Mesenchymal stem cell (in vitro differentiated cells and primary cell): ENCODE data around the gene LRCOL1. TPM values are rescaled to one million over a fixed set of nuclear protein-coding genes. Genes with fewer than 3 reads are reported as not detected.

Source experiments
- DNase-seq: peaks from one replicate; pipeline ENCODE4 v3.0.0-alpha.2; 2013
- H2AFZ ChIP-seq: one replicate; pipeline ENCODE4 v1.6.1; 2013; ENCODE audit warnings: low read depth, mild to moderate bottlenecking, control low read depth, inconsistent platforms, low read length, moderate library complexity
- H2AK5ac ChIP-seq: 2 replicates; pipeline ENCODE4 v1.6.1; 2013; ENCODE audit warnings: low read length, moderate library complexity, mild to moderate bottlenecking, inconsistent platforms; ENCODE audit not compliant: severe bottlenecking
- H2BK120ac ChIP-seq: one replicate; pipeline ENCODE4 v1.6.1; 2013; ENCODE audit warnings: low read depth, mild to moderate bottlenecking, inconsistent platforms, low read length, moderate library complexity
- H2BK12ac ChIP-seq, 2 experiments: one replicate each; pipeline ENCODE4 v1.6.1; 2013; ENCODE audit warnings: inconsistent platforms in 2 of 2, low read length in 2 of 2, mild to moderate bottlenecking in 2 of 2, moderate library complexity in 2 of 2, control low read depth in 1 of 2
- H2BK15ac ChIP-seq: one replicate; pipeline ENCODE4 v1.6.1; 2013; ENCODE audit warnings: mild to moderate bottlenecking, low read depth, inconsistent platforms; ENCODE audit not compliant: poor library complexity, severe bottlenecking
- H2BK5ac ChIP-seq: 2 replicates; pipeline ENCODE4 v1.6.1; 2013; ENCODE audit warnings: low read depth, mild to moderate bottlenecking, low read length, control low read depth, inconsistent platforms; ENCODE audit not compliant: poor library complexity, severe bottlenecking
- H3K14ac ChIP-seq, 2 experiments: one replicate each; pipeline ENCODE4 v1.6.1; 2013; ENCODE audit warnings: inconsistent platforms in 2 of 2, low read length in 2 of 2, control low read depth in 1 of 2, mild to moderate bottlenecking in 1 of 2, moderate library complexity in 1 of 2
- H3K18ac ChIP-seq, 2 experiments: one replicate each; pipeline ENCODE4 v1.6.1; 2013; ENCODE audit warnings: inconsistent platforms in 2 of 2, low read length in 2 of 2, control low read depth in 1 of 2, low read depth in 1 of 2, mild to moderate bottlenecking in 1 of 2
- H3K23ac ChIP-seq, 2 experiments: one replicate each; pipeline ENCODE4 v1.6.1; 2013; ENCODE audit warnings: inconsistent platforms in 2 of 2, low read length in 2 of 2, mild to moderate bottlenecking in 2 of 2, moderate library complexity in 2 of 2, control low read depth in 1 of 2
- H3K27ac ChIP-seq: 2 replicates; pipeline ENCODE4 v1.5.1; 2013; ENCODE audit warnings: mild to moderate bottlenecking, moderate library complexity, low read length, control low read depth, inconsistent platforms; ENCODE audit not compliant: poor library complexity, severe bottlenecking
- H3K27me3 ChIP-seq, 2 experiments: 2 replicates each; pipeline versions ENCODE4 v1.6.1 to v1.7.0; 2013; ENCODE audit warnings: low read length in 2 of 2, mild to moderate bottlenecking in 2 of 2, moderate library complexity in 2 of 2, control low read depth in 1 of 2, inconsistent platforms in 1 of 2; ENCODE audit not compliant: control insufficient read depth in 1 of 2, insufficient read depth in 1 of 2
- H3K36me3 ChIP-seq, 2 experiments: 2 replicates each; pipeline versions ENCODE4 v1.6.1 to v1.7.0; 2013; ENCODE audit warnings: low read length in 2 of 2, control low read depth in 1 of 2, inconsistent platforms in 1 of 2, low read depth in 1 of 2, mild to moderate bottlenecking in 1 of 2; ENCODE audit not compliant: insufficient read depth in 2 of 2, control insufficient read depth in 1 of 2
- H3K4ac ChIP-seq, 2 experiments: one replicate each; pipeline ENCODE4 v1.6.1; 2013; ENCODE audit warnings: inconsistent platforms in 2 of 2, low read length in 2 of 2, mild to moderate bottlenecking in 2 of 2, moderate library complexity in 2 of 2, control low read depth in 1 of 2, low read depth in 1 of 2
- H3K4me1 ChIP-seq: 2 replicates; pipeline ENCODE4 v1.6.1; 2013; ENCODE audit warnings: low read depth, low read length, control low read depth; ENCODE audit not compliant: control insufficient read depth, insufficient read depth
- H3K4me2 ChIP-seq: 2 replicates; pipeline ENCODE4 v1.6.1; 2013; ENCODE audit warnings: low read length, mild to moderate bottlenecking, inconsistent platforms; ENCODE audit not compliant: poor library complexity, severe bottlenecking
- H3K4me3 ChIP-seq, 2 experiments: 2 replicates each; pipeline versions ENCODE4 v1.5.1 to v1.7.0; 2013; ENCODE audit warnings: low read length in 2 of 2, mild to moderate bottlenecking in 2 of 2, control low read depth in 1 of 2, low read depth in 1 of 2; ENCODE audit not compliant: insufficient read depth in 1 of 2
- H3K79me1 ChIP-seq: replicated peaks from 2 replicates; pipeline ENCODE4 v1.6.1; 2013; ENCODE audit warnings: mild to moderate bottlenecking, control low read depth, low read length, inconsistent platforms; ENCODE audit not compliant: poor library complexity, severe bottlenecking
- H3K9ac ChIP-seq: 2 replicates; pipeline ENCODE4 v1.7.0; 2013; ENCODE audit warnings: mild to moderate bottlenecking, low read length, moderate library complexity
- H3K9me3 ChIP-seq: 2 replicates; pipeline ENCODE4 v1.7.0; 2013; ENCODE audit warnings: mild to moderate bottlenecking, low read length; ENCODE audit not compliant: control insufficient read depth
- H4K8ac ChIP-seq: one replicate; pipeline ENCODE4 v1.6.1; 2013; ENCODE audit warnings: inconsistent platforms, mild to moderate bottlenecking, low read length, moderate library complexity
- H4K91ac ChIP-seq: one replicate; pipeline ENCODE4 v1.6.1; 2013; ENCODE audit warnings: mild to moderate bottlenecking, low read length, inconsistent platforms
- WGBS: methylation state at CpG from one replicate; pipeline ENCODE4 v1.1.7; 2013; ENCODE audit warnings: mixed read lengths; 5-methylcytosine and 5-hydroxymethylcytosine counted together
- polyA plus RNA-seq, 2 experiments: library from polyadenylated mRNA; stranded (reverse); fragments of 200-250 nt; gene quantifications; one replicate each; pipeline ENCODE4 v1.2.3, GENCODE V29; 2013

The LRCOL1 gene
- not detected for polyA plus RNA-seq (2013, experiment 1 of 2)
- not detected for polyA plus RNA-seq (2013, experiment 2 of 2)

DNA sequence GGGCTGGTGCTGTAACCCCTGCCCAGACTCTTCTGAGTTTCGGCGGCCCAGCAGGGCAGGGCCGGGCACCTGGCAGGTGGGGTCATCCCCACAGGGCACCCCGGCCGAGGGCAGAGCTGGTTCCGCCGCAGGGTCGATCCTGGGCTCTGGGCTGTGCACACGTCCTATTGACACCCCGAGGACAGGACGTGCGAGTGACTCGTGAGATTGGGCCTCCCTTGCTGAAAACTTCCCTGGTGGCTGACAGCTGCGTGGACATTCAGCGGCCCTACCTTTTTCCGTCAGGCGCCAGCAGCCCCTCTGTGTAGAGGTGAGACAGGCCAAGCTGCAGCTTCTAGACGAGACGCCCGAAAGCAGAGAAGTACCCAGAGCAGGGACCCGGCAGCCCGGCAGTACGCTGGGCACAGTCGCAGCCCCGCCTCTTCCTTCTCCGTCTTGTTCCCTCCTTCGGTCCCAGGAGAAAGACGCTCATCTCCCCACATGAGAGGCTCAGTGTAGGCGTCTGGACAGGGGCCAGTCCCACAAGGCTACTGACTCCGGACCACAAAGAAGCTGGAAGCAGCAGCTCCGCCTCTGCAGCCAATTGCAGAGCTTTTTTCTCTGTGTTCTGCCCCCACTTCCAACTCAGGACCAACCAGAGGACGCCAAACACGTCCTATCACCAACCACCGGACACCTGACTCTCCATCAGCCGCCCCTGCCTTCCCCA lies at the start of gene LRCOL1:
LRCOL1 (minus strand) TSS at position 532 of the 709 bp plus-strand sequence. CDS start 4,331 bp downstream, outside the sequence.
- 62% methylated on average over 35 of the region's 35 CpGs for WGBS
- H2BK15ac ChIP-seq: no peak within 1 kb of the TSS
- no peak within 1 kb of the TSS for H4K91ac ChIP-seq
- H3K36me3 ChIP-seq: no peaks in the 10 kb centered on the region
- peak within 1 kb of the TSS in 1 of 2 experiments; percentile 51 for H3K4me3 ChIP-seq
- no peak within 1 kb of the TSS for H3K18ac ChIP-seq
- no peak within 1 kb of the TSS for H3K4ac ChIP-seq
- no peak within 1 kb of the TSS for H3K14ac ChIP-seq
- H2AK5ac ChIP-seq: no peak within 1 kb of the TSS
- H3K27me3 ChIP-seq: peaks cover 36 to 99% of the 10 kb centered on the region in 2 experiments
- H3K4me2 ChIP-seq: no peak within 1 kb of the TSS
- peak; percentile 29 for DNase-seq
- H3K23ac ChIP-seq: no peak within 1 kb of the TSS
- H3K27ac ChIP-seq: no peak within 1 kb of the TSS
- H3K79me1 ChIP-seq: no peaks in the 10 kb centered on the region
- H3K9me3 ChIP-seq: peaks cover 4% of the 10 kb centered on the region
- H4K8ac ChIP-seq: no peak within 1 kb of the TSS
- no peak within 1 kb of the TSS for H2BK12ac ChIP-seq
- no peak within 1 kb of the TSS for H2AFZ ChIP-seq
- no peak within 1 kb of the TSS for H2BK120ac ChIP-seq
- H3K9ac ChIP-seq: no peak within 1 kb of the TSS
- peaks cover 14% of the 10 kb centered on the region for H3K4me1 ChIP-seq
- no peak within 1 kb of the TSS for H2BK5ac ChIP-seq

DNA sequence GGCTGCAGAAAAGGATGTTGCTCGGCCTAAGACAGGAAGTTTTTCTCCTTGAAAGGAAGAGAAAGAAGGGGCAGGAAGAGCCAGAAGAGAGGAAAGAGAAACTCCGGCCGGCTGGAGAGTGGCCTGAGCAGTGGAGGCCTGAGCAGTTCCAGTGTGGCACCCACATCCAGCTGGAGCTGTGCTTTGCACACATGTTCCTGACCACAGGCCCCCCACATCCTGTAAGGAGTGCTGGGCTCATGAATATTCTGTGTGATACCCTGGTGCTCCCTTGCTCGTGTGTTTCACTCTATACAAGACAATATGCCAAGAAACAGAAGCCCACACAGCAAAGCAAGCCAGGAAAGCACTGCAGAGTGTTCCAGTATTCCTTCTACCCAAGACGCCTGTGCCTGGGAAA lies 49.7 kb upstream of the LRCOL1 start:
- H3K4me3 ChIP-seq: no peak overlapping the region
- H3K4ac ChIP-seq: no peak overlapping the region
- no peak for DNase-seq
- no peak overlapping the region for H3K18ac ChIP-seq
- 92% methylated on average over 5 of the region's 5 CpGs for WGBS
- H3K36me3 ChIP-seq: peaks cover 65 to 87% of the 10 kb centered on the region in 2 experiments
- no peaks in the 10 kb centered on the region for H3K9me3 ChIP-seq
- H2BK5ac ChIP-seq: no peak overlapping the region
- H2AFZ ChIP-seq: no peak overlapping the region
- H3K4me1 ChIP-seq: no peaks in the 10 kb centered on the region
- H3K23ac ChIP-seq: no peak overlapping the region
- no peak overlapping the region for H3K4me2 ChIP-seq
- H4K8ac ChIP-seq: no peak overlapping the region
- no peak overlapping the region for H3K27ac ChIP-seq
- H4K91ac ChIP-seq: no peak overlapping the region
- no peak overlapping the region for H3K9ac ChIP-seq
- no peak overlapping the region for H2BK12ac ChIP-seq
- no peak overlapping the region for H2AK5ac ChIP-seq
- no peaks in the 10 kb centered on the region for H3K27me3 ChIP-seq
- H2BK15ac ChIP-seq: no peak overlapping the region
- H2BK120ac ChIP-seq: no peak overlapping the region
- H3K14ac ChIP-seq: no peak overlapping the region
- no peaks in the 10 kb centered on the region for H3K79me1 ChIP-seq

DNA sequence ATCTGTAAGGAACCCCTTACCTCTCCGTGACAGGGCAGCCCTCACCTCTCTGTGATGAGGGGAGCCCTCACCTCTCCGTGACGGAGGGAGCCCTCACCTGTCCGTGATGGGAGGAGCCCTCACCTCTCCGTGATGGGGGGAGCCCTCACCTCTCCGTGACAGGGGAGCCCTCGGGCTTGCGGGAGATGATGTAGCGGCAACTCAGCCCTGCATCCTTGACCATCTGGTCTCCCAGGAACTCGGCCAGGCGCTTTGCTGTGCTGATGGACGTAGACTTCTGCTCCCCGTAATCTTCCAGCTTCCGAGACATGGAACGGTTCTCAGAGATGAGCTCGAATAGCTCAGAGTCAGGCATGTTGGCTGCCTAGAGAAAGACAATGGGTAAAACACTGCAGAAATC lies 48.8 kb upstream of the LRCOL1 start:
- Histone ChIP-seq H2AK5ac (no peak overlapping the region), H2BK15ac (no peak overlapping the region), H4K8ac (no peak overlapping the region), H3K4me3 (no peak overlapping the region), H2AFZ (no peak overlapping the region), H2BK5ac (no peak overlapping the region), H3K27ac (no peak overlapping the region), H3K4me1 (no peaks in the 10 kb centered on the region), H3K27me3 (no peaks in the 10 kb centered on the region), H3K9ac (no peak overlapping the region), H3K18ac (no peak overlapping the region), H3K14ac (no peak overlapping the region), H4K91ac (no peak overlapping the region), H3K79me1 (no peaks in the 10 kb centered on the region), H3K4me2 (no peak overlapping the region), H3K36me3 (peaks cover 55 to 86% of the 10 kb centered on the region in 2 experiments), H2BK12ac (no peak overlapping the region), H3K23ac (no peak overlapping the region), H2BK120ac (no peak overlapping the region), H3K9me3 (no peaks in the 10 kb centered on the region), H3K4ac (no peak overlapping the region)
- WGBS: 98% methylated on average over 16 of the region's 16 CpGs
- no peak for DNase-seq

DNA sequence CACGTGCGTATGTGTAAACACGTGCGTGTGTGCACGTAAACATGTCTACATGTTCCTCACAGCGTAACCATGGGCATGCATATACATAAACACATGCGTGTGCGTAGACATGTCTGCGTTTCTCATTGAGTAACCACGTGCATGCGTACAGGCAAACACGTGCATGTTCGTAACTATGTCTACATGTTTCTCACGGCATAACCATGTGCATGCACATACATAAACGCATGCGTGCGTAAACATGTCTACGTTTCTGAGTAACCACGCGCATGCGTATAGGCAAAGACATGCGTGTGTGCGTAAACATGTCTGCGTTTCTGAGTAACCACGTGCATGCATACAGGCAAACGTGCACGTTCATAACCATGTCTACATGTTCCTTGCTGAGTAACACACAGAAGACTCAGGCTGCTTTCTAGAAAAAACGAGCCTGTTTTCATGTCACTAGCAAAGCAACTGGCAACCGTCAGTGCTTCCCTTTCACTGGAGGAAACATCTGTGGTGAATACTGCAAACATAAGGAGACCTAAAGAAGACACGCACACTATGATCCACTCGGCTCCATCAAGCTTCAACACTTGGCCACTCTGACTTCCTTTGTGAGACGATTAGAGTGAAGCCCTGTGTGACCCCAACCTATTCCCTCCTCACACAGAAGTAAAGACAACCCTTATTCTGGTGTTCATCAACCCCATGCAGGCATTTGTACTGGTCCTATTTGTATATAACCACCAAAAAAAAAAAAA lies 47.9 kb upstream of the LRCOL1 start:
- H3K9ac ChIP-seq: no peak overlapping the region
- no peak overlapping the region for H3K4me2 ChIP-seq
- no peak overlapping the region for H3K18ac ChIP-seq
- no peak overlapping the region for H3K4ac ChIP-seq
- no peak overlapping the region for H2AK5ac ChIP-seq
- no peak overlapping the region for H3K23ac ChIP-seq
- H4K8ac ChIP-seq: no peak overlapping the region
- H3K79me1 ChIP-seq: no peaks in the 10 kb centered on the region
- 97% methylated on average over 32 of the region's 32 CpGs for WGBS
- H2AFZ ChIP-seq: no peak overlapping the region
- H3K27ac ChIP-seq: no peak overlapping the region
- no peak overlapping the region for H2BK120ac ChIP-seq
- no peak overlapping the region for H3K4me3 ChIP-seq
- no peak overlapping the region for H4K91ac ChIP-seq
- no peaks in the 10 kb centered on the region for H3K27me3 ChIP-seq
- H3K9me3 ChIP-seq: no peaks in the 10 kb centered on the region
- no peaks in the 10 kb centered on the region for H3K4me1 ChIP-seq
- no peak for DNase-seq
- no peak overlapping the region for H2BK15ac ChIP-seq
- H2BK5ac ChIP-seq: no peak overlapping the region
- H3K36me3 ChIP-seq: peaks cover 49 to 83% of the 10 kb centered on the region in 2 experiments
- H3K14ac ChIP-seq: no peak overlapping the region
- H2BK12ac ChIP-seq: no peak overlapping the region
